Osteoblast (primary cell): Measurements from ENCODE around the gene CYP2S1. TPM values are rescaled to one million over a fixed set of nuclear protein-coding genes. Genes with fewer than 3 reads are reported as not detected.
"Not testable (repeated sequence)": the region's sequence is repeated elsewhere in the genome, so short reads cannot be mapped to it uniquely, and the experiment has no call there.

Experiments
- DNase-seq: peaks from one replicate; pipeline ENCODE4 v3.0.0; 2011; ENCODE audit warnings: low spot score, mixed read lengths; ENCODE audit not compliant: insufficient read length; ENCODE audit errors: missing footprints
- H2AFZ ChIP-seq: 2 replicates; pipeline ENCODE4 v1.6.0; 2011; ENCODE audit warnings: mild to moderate bottlenecking, low read length
- H3K27ac ChIP-seq: 2 replicates; pipeline ENCODE4 v1.5.1; 2011; ENCODE audit warnings: mild to moderate bottlenecking, low read depth, low read length, moderate library complexity
- H3K27me3 ChIP-seq: 2 replicates; pipeline ENCODE4 v1.6.0; 2012; ENCODE audit warnings: mild to moderate bottlenecking, control low read depth, inconsistent platforms, low read length, moderate library complexity; ENCODE audit not compliant: insufficient read depth
- H3K36me3 ChIP-seq: 2 replicates; pipeline ENCODE4 v1.5.1; 2011; ENCODE audit warnings: mild to moderate bottlenecking, low read length, control low read depth, moderate library complexity; ENCODE audit not compliant: insufficient read depth
- H3K4me1 ChIP-seq: 2 replicates; pipeline ENCODE4 v1.5.1; 2011; ENCODE audit warnings: mild to moderate bottlenecking, low read length, control low read depth, moderate library complexity; ENCODE audit not compliant: insufficient read depth
- H3K4me2 ChIP-seq: 2 replicates; pipeline ENCODE4 v1.6.0; 2011; ENCODE audit warnings: mild to moderate bottlenecking, low read length; ENCODE audit not compliant: insufficient read depth
- H3K4me3 ChIP-seq: fragments of 200-600 bp; sonication (generic); 3 replicates; pipeline ENCODE4 v1.5.1; 2012; ENCODE audit warnings: mild to moderate bottlenecking, low read length, inconsistent platforms; ENCODE audit not compliant: insufficient read depth
- H3K79me2 ChIP-seq: 2 replicates; pipeline ENCODE4 v1.6.0; 2012; ENCODE audit warnings: mild to moderate bottlenecking, low read length, control low read depth, inconsistent platforms; ENCODE audit not compliant: insufficient read depth
- H3K9me3 ChIP-seq: 2 replicates; pipeline ENCODE4 v1.5.1; 2011; ENCODE audit warnings: low read depth, low read length, control low read depth
- H4K20me1 ChIP-seq: 2 replicates; pipeline ENCODE4 v1.6.0; 2012; ENCODE audit warnings: mild to moderate bottlenecking, low read length, control low read depth; ENCODE audit not compliant: insufficient read depth
- CTCF ChIP-seq: IDR thresholded peaks from 2 replicates; pipeline ENCODE4 v1.5.1; 2011; ENCODE audit warnings: mild to moderate bottlenecking, low read depth, low read length, moderate library complexity; ENCODE audit errors: extremely low read depth
- total RNA-seq: library from RNA; depleted of rRNA; stranded (reverse); fragments of >200 nt; gene quantifications from 2 replicates; pipeline ENCODE4 v1.2.3, GENCODE V29; 2012

Gene CYP2S1
- total RNA-seq, 1 donor, result not detected

GRCh38 chr19:41226053-41226873 lies 33.2 kb downstream of the CYP2S1 start:
- Histone ChIP-seq H3K4me3 (peak overlapping the region; percentile 64), H3K27ac (peak overlapping the region; percentile 95), H3K79me2 (peaks cover 74% of the 10 kb centered on the region), H3K9me3 (no peaks in the 10 kb centered on the region), H4K20me1 (peaks cover 3% of the 10 kb centered on the region), H3K36me3 (peaks cover 77% of the 10 kb centered on the region), H3K4me1 (peaks cover 53% of the 10 kb centered on the region), H3K27me3 (no peaks in the 10 kb centered on the region), H3K4me2 (peak overlapping the region; percentile 74), H2AFZ (no peak overlapping the region)
- no peak for TF ChIP-seq CTCF
- peak; percentile 95 for DNase-seq

GRCh38 chr19:41226874-41227390 lies 33.9 kb downstream of the CYP2S1 start:
- Histone ChIP-seq H3K4me3 (no peak overlapping the region), H3K36me3 (peaks cover 76% of the 10 kb centered on the region), H3K79me2 (peaks cover 70% of the 10 kb centered on the region), H3K9me3 (no peaks in the 10 kb centered on the region), H3K4me2 (peak overlapping the region; percentile 74), H3K27ac (peak overlapping the region; percentile 95), H3K27me3 (no peaks in the 10 kb centered on the region), H3K4me1 (peaks cover 46% of the 10 kb centered on the region), H2AFZ (no peak overlapping the region), H4K20me1 (peaks cover 3% of the 10 kb centered on the region)
- DNase-seq, result no peak
- TF ChIP-seq CTCF, result no peak

GRCh38 chr19:41228486-41228885 lies 35.5 kb downstream of the CYP2S1 start:
- DNase-seq, result no peak
- H3K36me3 ChIP-seq, result peaks cover 79% of the 10 kb centered on the region
- H3K4me1 ChIP-seq, result peaks cover 36% of the 10 kb centered on the region
- H3K27ac ChIP-seq, result peak overlapping the region; percentile 45
- TF ChIP-seq CTCF, result no peak
- H2AFZ ChIP-seq, result no peak overlapping the region
- peaks cover 68% of the 10 kb centered on the region for H3K79me2 ChIP-seq
- H3K9me3 ChIP-seq, result no peaks in the 10 kb centered on the region
- H3K27me3 ChIP-seq, result no peaks in the 10 kb centered on the region
- H3K4me2 ChIP-seq, result no peak overlapping the region
- H4K20me1 ChIP-seq, result peaks cover 3% of the 10 kb centered on the region
- no peak overlapping the region for H3K4me3 ChIP-seq

- H3K79me2 ChIP-seq, result peaks cover 65% of the 10 kb centered on the region
- H2AFZ ChIP-seq, H3K4me3 ChIP-seq, H4K20me1 ChIP-seq, DNase-seq, H3K4me2 ChIP-seq, H3K27me3 ChIP-seq, H3K9me3 ChIP-seq: not testable (repeated sequence)
- peaks cover 27% of the 10 kb centered on the region for H3K4me1 ChIP-seq
- peaks cover 82% of the 10 kb centered on the region for H3K36me3 ChIP-seq
- peak overlapping the region; percentile 50 for H3K27ac ChIP-seq
Observed at GRCh38 chr19:41229338-41229737, 36.3 kb downstream of the CYP2S1 start.
